Liver (tissue), 9 donors: ENCODE measurements around the gene SIRT5. TPM values are rescaled to one million over a fixed set of nuclear protein-coding genes. Genes with fewer than 3 reads are reported as not detected.

Experiments
- DNase-seq: peaks from one replicate; pipeline ENCODE4 v3.0.0-alpha.2; 2017; ENCODE audit warnings: low spot score
- H3K27ac ChIP-seq, 2 donors: one replicate each; pipeline ENCODE4 v1.7.0; 2013; ENCODE audit warnings: inconsistent platforms in 2 of 2, low read length in 2 of 2, control low read depth in 1 of 2, low read depth in 1 of 2, mild to moderate bottlenecking in 1 of 2
- H3K27me3 ChIP-seq, 4 donors: one replicate each; pipeline versions ENCODE4 v1.6.1 to v1.7.0; 2013; ENCODE audit warnings: low read length in 3 of 4, inconsistent platforms in 1 of 4, mild to moderate bottlenecking in 1 of 4, moderate library complexity in 1 of 4; ENCODE audit not compliant: control insufficient read depth in 4 of 4, insufficient read depth in 4 of 4
- H3K36me3 ChIP-seq, 4 donors: one replicate each; pipeline versions ENCODE4 v1.6.1 to v1.7.0; 2013; ENCODE audit warnings: low read length in 3 of 4, mild to moderate bottlenecking in 3 of 4, low read depth in 1 of 4, moderate library complexity in 1 of 4; ENCODE audit not compliant: control insufficient read depth in 4 of 4, insufficient read depth in 3 of 4
- H3K4me1 ChIP-seq, 4 donors: one replicate each; pipeline versions ENCODE4 v1.6.1 to v1.7.0; 2013; ENCODE audit warnings: low read length in 3 of 4, mild to moderate bottlenecking in 3 of 4, moderate library complexity in 1 of 4; ENCODE audit not compliant: control insufficient read depth in 4 of 4, insufficient read depth in 4 of 4
- H3K4me3 ChIP-seq, 3 donors: one replicate each; pipeline versions ENCODE4 v1.6.1 to v1.7.0; 2013; ENCODE audit warnings: low read length in 3 of 3, control low read depth in 1 of 3, low read depth in 1 of 3, mild to moderate bottlenecking in 1 of 3
- H3K9ac ChIP-seq, 2 donors: one replicate each; pipeline ENCODE4 v1.7.0; 2013; ENCODE audit warnings: low read length in 2 of 2, mild to moderate bottlenecking in 2 of 2, moderate library complexity in 2 of 2, control low read depth in 1 of 2, low read depth in 1 of 2
- H3K9me3 ChIP-seq, 4 donors: one replicate each; pipeline versions ENCODE4 v1.6.1 to v1.7.0; 2013; ENCODE audit warnings: low read length in 3 of 4; ENCODE audit not compliant: control insufficient read depth in 4 of 4
- ATF3 ChIP-seq: IDR thresholded peaks from 2 replicates; pipeline ENCODE4 v1.6.1; 2016; ENCODE audit warnings: antibody characterized with exemption
- EGR1 ChIP-seq, 2 donors: IDR thresholded peaks; 2 replicates each; pipeline ENCODE4 v1.6.1; 2016 to 2018; ENCODE audit warnings: antibody characterized with exemption in 2 of 2, low read depth in 2 of 2
- FOXA1 ChIP-seq: IDR thresholded peaks from 2 replicates; pipeline ENCODE4 v1.6.1; 2016; ENCODE audit warnings: antibody characterized with exemption
- FOXA2 ChIP-seq: IDR thresholded peaks from 2 replicates; pipeline ENCODE4 v1.6.1; 2016; ENCODE audit warnings: antibody characterized with exemption
- HNF4A ChIP-seq, 2 donors: conservative IDR thresholded peaks; 2 replicates each; pipeline ENCODE4 v1.6.1; 2016; ENCODE audit warnings: antibody characterized with exemption in 2 of 2, mild to moderate bottlenecking in 2 of 2
- HNF4G ChIP-seq: IDR thresholded peaks from 2 replicates; pipeline ENCODE4 v1.6.1; 2016; ENCODE audit warnings: antibody characterized with exemption
- JUND ChIP-seq, 2 donors: IDR thresholded peaks; 2 replicates each; pipeline ENCODE4 v1.6.1; 2016; ENCODE audit warnings: antibody characterized with exemption in 2 of 2
- NR2F2 ChIP-seq: IDR thresholded peaks from 2 replicates; pipeline ENCODE4 v1.6.1; 2016; ENCODE audit warnings: antibody characterized with exemption
- RAD21 ChIP-seq, 2 donors: IDR thresholded peaks; 2 replicates each; pipeline ENCODE4 v1.6.1; 2016; ENCODE audit warnings: antibody characterized with exemption in 2 of 2, mild to moderate bottlenecking in 2 of 2
- REST ChIP-seq: IDR thresholded peaks from 2 replicates; pipeline ENCODE4 v1.6.1; 2016; ENCODE audit warnings: antibody characterized with exemption, mild to moderate bottlenecking
- RXRA ChIP-seq, 2 donors: IDR thresholded peaks; 2 replicates each; pipeline ENCODE4 v1.6.1; 2017 to 2018; ENCODE audit warnings: antibody characterized with exemption in 2 of 2, mild to moderate bottlenecking in 1 of 2
- SP1 ChIP-seq: IDR thresholded peaks from 2 replicates; pipeline ENCODE4 v1.6.1; 2018; ENCODE audit warnings: antibody characterized with exemption, mild to moderate bottlenecking
- TAF1 ChIP-seq: conservative IDR thresholded peaks from 2 replicates; pipeline ENCODE4 v1.6.1; 2016; ENCODE audit warnings: antibody characterized with exemption, mild to moderate bottlenecking
- YY1 ChIP-seq: IDR thresholded peaks from 2 replicates; pipeline ENCODE4 v1.6.1; 2016; ENCODE audit warnings: antibody characterized with exemption, mild to moderate bottlenecking
- WGBS: extraction: QIAGEN DNeasy Blood & Tissue Kit; methylation state at CpG from one replicate; pipeline ENCODE4 v1.1.7; 2013; 5-methylcytosine and 5-hydroxymethylcytosine counted together
- polyA plus RNA-seq, 2 donors: library from polyadenylated mRNA; stranded (reverse) in 1 of 2; unstranded in 1 of 2; fragments of 200-250 nt in 1 of 2; fragments of >200 nt in 1 of 2; fragmentation: Nextera tagmentation in 1 of 2; extraction: Ambion mirVana in 1 of 2; gene quantifications; one replicate each; pipeline versions ENCODE4 v1.2.1 to v1.2.3, GENCODE V29; 2013 to 2015
- total RNA-seq, 2 donors: library from RNA; depleted of rRNA; stranded (reverse); fragments of >200 nt; gene quantifications; one replicate each; pipeline ENCODE4 v1.2.3, GENCODE V29; 2014
- TF ChIP-seq, protein P1 (sequence below): fragments of 150-350 bp; IDR thresholded peaks from 2 replicates; pipeline ENCODE4 v1.5.1; 2017; ENCODE audit warnings: improper control_type of control experiment, low read depth, low read length; ENCODE audit not compliant: missing input control
- TF ChIP-seq, protein P2 (sequence below): IDR thresholded peaks from 2 replicates; pipeline ENCODE4 v1.6.1; 2016; ENCODE audit warnings: antibody characterized with exemption
- TF ChIP-seq, protein P3 (sequence below): IDR thresholded peaks from 2 replicates; pipeline ENCODE4 v1.6.1; 2016; ENCODE audit warnings: antibody characterized with exemption
- donor health status: healthy.
- donor health status: healthy.
- donor health status: healthy.
- donor health status: healthy.
- donor health status: healthy.

The SIRT5 gene
- total and polyA plus RNA-seq, 4 donors = 7.5 to 12.6 (median 8.8) TPM

DNA sequence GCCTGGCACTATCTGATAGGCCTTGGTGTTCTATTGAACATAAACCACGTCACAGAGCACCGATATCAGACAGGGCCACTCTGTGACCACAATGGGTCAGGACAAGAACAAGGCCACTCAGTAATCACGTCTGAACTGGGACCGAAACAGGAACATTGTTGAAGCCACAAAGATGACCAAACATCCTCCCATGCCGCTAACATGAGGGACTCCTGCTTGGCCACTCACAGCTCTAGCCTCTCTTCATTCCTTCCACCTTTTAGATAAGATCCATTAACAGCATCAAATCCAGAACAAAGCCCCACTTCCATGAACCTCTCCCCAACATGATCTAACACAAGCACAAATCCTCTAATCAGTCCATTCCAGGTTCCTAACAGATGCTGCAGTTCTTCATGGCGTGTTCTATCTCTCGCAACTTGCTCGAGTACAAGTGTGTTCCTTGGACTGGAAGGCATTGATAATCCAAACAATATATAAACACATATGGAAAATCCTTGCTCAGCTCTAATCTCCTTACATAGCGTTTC, 7.4 kb downstream of the SIRT5 start:
- 90% methylated on average over 9 of the region's 9 CpGs for WGBS
- Histone ChIP-seq H3K27ac (no peak overlapping the region), H3K4me3 (no peak overlapping the region), H3K27me3 (no peaks in the 10 kb centered on the region), H3K36me3 (peaks cover 0 to 19% (median 8%) of the 10 kb centered on the region in 4 donors), H3K9ac (no peak overlapping the region), H3K4me1 (peaks cover 0 to 6% (median 2%) of the 10 kb centered on the region in 4 donors), H3K9me3 (no peaks in the 10 kb centered on the region)
- DNase-seq = no peak
- TF ChIP-seq, protein P1, sequence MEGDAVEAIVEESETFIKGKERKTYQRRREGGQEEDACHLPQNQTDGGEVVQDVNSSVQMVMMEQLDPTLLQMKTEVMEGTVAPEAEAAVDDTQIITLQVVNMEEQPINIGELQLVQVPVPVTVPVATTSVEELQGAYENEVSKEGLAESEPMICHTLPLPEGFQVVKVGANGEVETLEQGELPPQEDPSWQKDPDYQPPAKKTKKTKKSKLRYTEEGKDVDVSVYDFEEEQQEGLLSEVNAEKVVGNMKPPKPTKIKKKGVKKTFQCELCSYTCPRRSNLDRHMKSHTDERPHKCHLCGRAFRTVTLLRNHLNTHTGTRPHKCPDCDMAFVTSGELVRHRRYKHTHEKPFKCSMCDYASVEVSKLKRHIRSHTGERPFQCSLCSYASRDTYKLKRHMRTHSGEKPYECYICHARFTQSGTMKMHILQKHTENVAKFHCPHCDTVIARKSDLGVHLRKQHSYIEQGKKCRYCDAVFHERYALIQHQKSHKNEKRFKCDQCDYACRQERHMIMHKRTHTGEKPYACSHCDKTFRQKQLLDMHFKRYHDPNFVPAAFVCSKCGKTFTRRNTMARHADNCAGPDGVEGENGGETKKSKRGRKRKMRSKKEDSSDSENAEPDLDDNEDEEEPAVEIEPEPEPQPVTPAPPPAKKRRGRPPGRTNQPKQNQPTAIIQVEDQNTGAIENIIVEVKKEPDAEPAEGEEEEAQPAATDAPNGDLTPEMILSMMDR = no peak
- TF ChIP-seq YY1 = no peak
- no peak for TF ChIP-seq HNF4A (conservative IDR thresholded peaks at IDR 0.05)
- TF ChIP-seq JUND (IDR thresholded peaks at IDR 0.05) = no peak
- no peak for TF ChIP-seq REST
- TF ChIP-seq HNF4G = no peak
- no peak for TF ChIP-seq RXRA (IDR thresholded peaks at IDR 0.05)
- TF ChIP-seq ATF3 = no peak
- no peak for TF ChIP-seq EGR1 (IDR thresholded peaks at IDR 0.05; ENCODE audit: low read depth in 2 of 2)
- TF ChIP-seq TAF1 = no peak
- no peak for TF ChIP-seq FOXA1
- no peak for TF ChIP-seq FOXA2
- no peak for TF ChIP-seq NR2F2
- TF ChIP-seq, protein P2, sequence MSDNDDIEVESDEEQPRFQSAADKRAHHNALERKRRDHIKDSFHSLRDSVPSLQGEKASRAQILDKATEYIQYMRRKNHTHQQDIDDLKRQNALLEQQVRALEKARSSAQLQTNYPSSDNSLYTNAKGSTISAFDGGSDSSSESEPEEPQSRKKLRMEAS = no peak

GRCh38 chr6:13586603-13587542, 12.5 kb downstream of the SIRT5 start:
- 96% methylated on average over 7 of the region's 7 CpGs for WGBS
- H3K4me3 ChIP-seq = no peak overlapping the region
- no peak for DNase-seq
- H3K9ac ChIP-seq = no peak overlapping the region
- H3K9me3 ChIP-seq = no peaks in the 10 kb centered on the region
- peaks cover 0 to 19% (median 7%) of the 10 kb centered on the region in 4 donors for H3K4me1 ChIP-seq
- no peaks in the 10 kb centered on the region for H3K27me3 ChIP-seq
- H3K36me3 ChIP-seq = peaks cover 4 to 19% (median 14%) of the 10 kb centered on the region in 4 donors
- H3K27ac ChIP-seq = no peak overlapping the region
- TF ChIP-seq FOXA1 (no peak), HNF4G (no peak), REST (no peak), SP1 (no peak), RAD21 (IDR thresholded peaks at IDR 0.05) (no peak)
- TF ChIP-seq, protein P1 = no peak
- TF ChIP-seq, protein P3, sequence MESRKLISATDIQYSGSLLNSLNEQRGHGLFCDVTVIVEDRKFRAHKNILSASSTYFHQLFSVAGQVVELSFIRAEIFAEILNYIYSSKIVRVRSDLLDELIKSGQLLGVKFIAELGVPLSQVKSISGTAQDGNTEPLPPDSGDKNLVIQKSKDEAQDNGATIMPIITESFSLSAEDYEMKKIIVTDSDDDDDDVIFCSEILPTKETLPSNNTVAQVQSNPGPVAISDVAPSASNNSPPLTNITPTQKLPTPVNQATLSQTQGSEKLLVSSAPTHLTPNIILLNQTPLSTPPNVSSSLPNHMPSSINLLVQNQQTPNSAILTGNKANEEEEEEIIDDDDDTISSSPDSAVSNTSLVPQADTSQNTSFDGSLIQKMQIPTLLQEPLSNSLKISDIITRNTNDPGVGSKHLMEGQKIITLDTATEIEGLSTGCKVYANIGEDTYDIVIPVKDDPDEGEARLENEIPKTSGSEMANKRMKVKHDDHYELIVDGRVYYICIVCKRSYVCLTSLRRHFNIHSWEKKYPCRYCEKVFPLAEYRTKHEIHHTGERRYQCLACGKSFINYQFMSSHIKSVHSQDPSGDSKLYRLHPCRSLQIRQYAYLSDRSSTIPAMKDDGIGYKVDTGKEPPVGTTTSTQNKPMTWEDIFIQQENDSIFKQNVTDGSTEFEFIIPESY = no peak
